Heart left ventricle (tissue), 16 donors: ENCODE measurements around the gene MPPE1. TPM values are rescaled to one million over a fixed set of nuclear protein-coding genes. Genes with fewer than 3 reads are reported as not detected.

Experiments
- ATAC-seq, 4 donors: fragments of 200-7000 bp; cut with Tn5 transposase; one replicate each; pipeline ENCODE4 v1.9.1; 2020 to 2022; ENCODE audit warnings: moderate library complexity in 4 of 4, mild to moderate bottlenecking in 3 of 4, moderate number of reproducible peaks in 1 of 4
- DNase-seq, 5 donors: peaks; one replicate each; pipeline ENCODE4 v3.0.0-alpha.2; 2020
- H3K27ac ChIP-seq, 12 donors: fragments of 200-600 bp; sonication (generic) in 4 of 12; one replicate each; pipeline versions ENCODE4 v1.5.0 to v1.8.0; 2016 to 2022; ENCODE audit warnings: mild to moderate bottlenecking in 2 of 12
- H3K27me3 ChIP-seq, 9 donors: fragments of 200-600 bp; sonication (generic) in 2 of 9; one replicate each; pipeline versions ENCODE4 v1.5.1 to v1.8.0; 2016 to 2022; ENCODE audit warnings: mild to moderate bottlenecking in 3 of 9
- H3K36me3 ChIP-seq, 9 donors: fragments of 200-600 bp; sonication (generic) in 2 of 9; one replicate each; pipeline versions ENCODE4 v1.5.0 to v1.8.0; 2018 to 2022; ENCODE audit warnings: mild to moderate bottlenecking in 2 of 9
- H3K4me1 ChIP-seq, 12 donors: fragments of 200-600 bp; sonication (generic) in 4 of 12; one replicate each; pipeline versions ENCODE4 v1.5.0 to v1.8.0; 2016 to 2022; ENCODE audit warnings: mild to moderate bottlenecking in 3 of 12
- H3K4me3 ChIP-seq, 12 donors: fragments of 200-600 bp; sonication (generic) in 4 of 12; one replicate each; pipeline versions ENCODE4 v1.5.0 to v1.8.0; 2017 to 2022; ENCODE audit warnings: mild to moderate bottlenecking in 9 of 12, moderate library complexity in 4 of 12
- H3K9me3 ChIP-seq, 12 donors: fragments of 200-600 bp; sonication (generic) in 4 of 12; one replicate each; pipeline versions ENCODE4 v1.5.0 to v1.8.0; 2016 to 2022; ENCODE audit warnings: mild to moderate bottlenecking in 1 of 12
- POLR2A ChIP-seq, 2 donors: fragments of 450-650 bp; IDR thresholded peaks; one replicate each; pipeline ENCODE4 v1.6.1; 2017; ENCODE audit warnings: antibody characterized with exemption in 2 of 2, mild to moderate bottlenecking in 2 of 2, moderate library complexity in 2 of 2
- WGBS, 4 donors: extraction: QIAGEN DNeasy Blood & Tissue Kit in 2 of 4; methylation state at CpG; one replicate each; pipeline versions ENCODE4 v1.1.5 to v1.1.7; 2013 to 2018; 5-methylcytosine and 5-hydroxymethylcytosine counted together
- intact Hi-C, 10 donors: fragments of 100-400 bp; cut with DNase I; formaldehyde crosslinking; loops; one replicate each; pipeline versions ENCODE4 v1.11.1 to v1.14.2; 2022
- polyA plus RNA-seq, 2 donors: library from polyadenylated mRNA; stranded (reverse); fragments of 200-250 nt; gene quantifications; one replicate each; pipeline ENCODE4 v1.2.3, GENCODE V29; 2013
- total RNA-seq, 9 donors: library from RNA; depleted of rRNA in 2 of 9; stranded (reverse); fragments of >200 nt in 2 of 9; fragmentation: NEBNext Ultra II Directional in 3 of 9; extraction: Animal tissue kit (Norgen Biotek cat#: 25700) in 3 of 9; gene quantifications; one replicate each; pipeline versions ENCODE4 v1.1.0 to v1.2.4, GENCODE V29; 2016 to 2023
- TF ChIP-seq, protein P1 (sequence below), 12 donors: fragments of 200-600 bp; sonication (generic) in 4 of 12; IDR thresholded peaks; one replicate each; pipeline versions ENCODE4 v1.5.0 to v1.8.0; 2018 to 2022; ENCODE audit warnings: antibody characterized with exemption in 12 of 12, mild to moderate bottlenecking in 5 of 12
- donor health status: ischemic (EF 13 %, LVEDD 7.1; RV severe dilation, severe dysfunction).
- donor health status: healthy with polysubstance abuse.
- donor health status: DM: no; HTN: yes; CAD: no.
- donor health status: DM: no; HTN: no; CAD: no.
- donor health status: ischemic (EF 25% LVEDD 6.9; RV normal size, moderate dysfunction).
- donor health status: ischemic (EF 25% LVEDD 5.7; RV mildly dilated, moderate dysfunction).
- donor health status: healthy.
- donor health status: DM: yes; HTN: yes; CAD: no.
- donor health status: ischemic (EF 35%, LVEDD 5.7; RV mildly dilated, moderate dysfunction).
- donor health status: nonischemic (EF 11% LVEDD 7.7; RV severe dilation, severe dysfunction).
- donor health status: DM: yes; HTN: yes; CAD: no.
- donor health status: PGD.
- donor health status: ischemic (EF 29% LVEDD 5.4; RV normal size, mild dysfunction).
- donor health status: nonischemic (EF 23%, LVEDD 6.1; RV moderate dilation, normal function).

The MPPE1 gene
- total and polyA plus RNA-seq, 11 donors: 17.8 to 45.5 (median 29.6) TPM

DNA sequence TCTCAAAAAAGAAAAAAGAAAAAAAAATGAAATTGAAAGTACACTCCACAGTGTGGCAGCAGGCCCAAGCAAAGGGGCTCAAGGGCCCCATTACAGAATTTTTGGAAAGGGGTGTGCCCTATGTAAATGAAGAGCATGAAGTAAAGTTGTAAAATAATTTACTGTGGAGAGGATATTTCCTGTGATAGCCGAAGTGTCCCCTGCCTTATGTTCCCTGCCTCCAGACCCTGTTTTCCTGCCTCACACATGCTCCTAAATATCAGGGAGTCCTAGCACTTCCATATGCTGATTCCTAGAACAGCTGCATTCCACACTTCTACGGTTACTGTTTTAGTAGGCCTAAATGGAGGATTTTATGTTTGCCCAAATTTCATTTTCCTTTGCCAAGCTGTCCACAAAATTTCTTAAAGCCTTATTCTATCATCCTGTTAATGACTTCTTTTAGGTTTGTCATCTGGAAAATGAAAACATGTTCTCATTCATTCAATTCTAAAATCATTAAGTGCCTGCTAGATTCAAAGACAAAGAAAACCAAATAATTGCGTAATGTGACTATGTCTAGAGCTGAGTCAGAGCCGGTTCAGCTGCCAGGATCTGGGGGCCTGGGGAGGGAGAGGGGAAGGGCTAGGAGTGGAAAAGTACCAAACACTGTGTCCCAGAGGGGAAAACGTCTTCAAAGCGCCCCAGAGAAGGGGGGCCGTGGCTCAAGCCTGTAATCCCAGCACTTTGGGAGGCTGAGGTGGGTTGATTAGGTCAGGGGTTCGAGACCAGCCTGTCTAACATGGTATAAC is 47.3 kb upstream of the MPPE1 start:
- Histone ChIP-seq H3K4me1 (peaks cover 0 to 12% (median 0%) of the 10 kb centered on the region in 12 donors), H3K27me3 (no peaks in the 10 kb centered on the region), H3K4me3 (no peak overlapping the region), H3K27ac (peak overlapping the region in 2 of 12 donors; percentile 60 to 85), H3K9me3 (peaks cover 0 to 16% (median 0%) of the 10 kb centered on the region in 12 donors), H3K36me3 (no peaks in the 10 kb centered on the region)
- TF ChIP-seq POLR2A (IDR thresholded peaks at IDR 0.05): no peak
- TF ChIP-seq, protein P1, sequence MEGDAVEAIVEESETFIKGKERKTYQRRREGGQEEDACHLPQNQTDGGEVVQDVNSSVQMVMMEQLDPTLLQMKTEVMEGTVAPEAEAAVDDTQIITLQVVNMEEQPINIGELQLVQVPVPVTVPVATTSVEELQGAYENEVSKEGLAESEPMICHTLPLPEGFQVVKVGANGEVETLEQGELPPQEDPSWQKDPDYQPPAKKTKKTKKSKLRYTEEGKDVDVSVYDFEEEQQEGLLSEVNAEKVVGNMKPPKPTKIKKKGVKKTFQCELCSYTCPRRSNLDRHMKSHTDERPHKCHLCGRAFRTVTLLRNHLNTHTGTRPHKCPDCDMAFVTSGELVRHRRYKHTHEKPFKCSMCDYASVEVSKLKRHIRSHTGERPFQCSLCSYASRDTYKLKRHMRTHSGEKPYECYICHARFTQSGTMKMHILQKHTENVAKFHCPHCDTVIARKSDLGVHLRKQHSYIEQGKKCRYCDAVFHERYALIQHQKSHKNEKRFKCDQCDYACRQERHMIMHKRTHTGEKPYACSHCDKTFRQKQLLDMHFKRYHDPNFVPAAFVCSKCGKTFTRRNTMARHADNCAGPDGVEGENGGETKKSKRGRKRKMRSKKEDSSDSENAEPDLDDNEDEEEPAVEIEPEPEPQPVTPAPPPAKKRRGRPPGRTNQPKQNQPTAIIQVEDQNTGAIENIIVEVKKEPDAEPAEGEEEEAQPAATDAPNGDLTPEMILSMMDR (IDR thresholded peaks at IDR 0.05): no peak
- WGBS, 4 donors: 50 to 60% (median 54%) methylated on average over 8 of the region's 8 CpGs
- ATAC-seq (peak in 1 of 4 donors; percentile 83), DNase-seq (peak in 2 of 5 donors; percentile 68 to 76)
- intact Hi-C loops: loop anchor here in 1 of 10 donors (2.0 kb wide), 1 partner anchor 17 kb away; no protein-coding TSS in a partner anchor

DNA sequence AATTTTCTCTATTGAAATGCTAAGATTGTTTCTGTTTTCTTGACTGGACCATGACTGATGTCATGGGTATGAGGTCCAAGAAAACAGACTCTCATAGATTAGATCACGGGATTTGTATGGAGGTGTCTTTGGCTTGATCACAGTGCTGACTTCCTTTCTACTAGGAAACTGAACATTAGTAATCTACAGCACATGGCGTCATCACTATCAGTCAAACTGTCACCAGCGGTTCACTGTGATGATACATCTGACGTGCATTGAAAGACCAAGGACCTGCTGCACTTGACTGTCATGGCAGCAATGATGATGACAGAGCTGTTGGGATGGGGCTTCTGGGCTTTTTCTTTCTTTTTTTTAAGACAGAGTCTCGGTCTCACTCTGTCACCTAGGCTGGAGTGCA is 45.0 kb upstream of the MPPE1 start:
- H3K36me3 ChIP-seq: no peaks in the 10 kb centered on the region
- no peak for DNase-seq
- H3K9me3 ChIP-seq: peaks cover 0 to 16% (median 0%) of the 10 kb centered on the region in 12 donors
- intact Hi-C loops: no loop called here
- no peaks in the 10 kb centered on the region for H3K27me3 ChIP-seq
- TF ChIP-seq, protein P1 (IDR thresholded peaks at IDR 0.05): no peak
- TF ChIP-seq POLR2A (IDR thresholded peaks at IDR 0.05): no peak
- 65 to 74% (median 70%) methylated on average over 5 of the region's 5 CpGs for WGBS, 4 donors
- H3K27ac ChIP-seq: peak overlapping the region in 1 of 12 donors; percentile 51
- ATAC-seq: no peak
- H3K4me3 ChIP-seq: no peak overlapping the region
- H3K4me1 ChIP-seq: peaks cover 0 to 12% (median under 1%) of the 10 kb centered on the region in 12 donors

DNA sequence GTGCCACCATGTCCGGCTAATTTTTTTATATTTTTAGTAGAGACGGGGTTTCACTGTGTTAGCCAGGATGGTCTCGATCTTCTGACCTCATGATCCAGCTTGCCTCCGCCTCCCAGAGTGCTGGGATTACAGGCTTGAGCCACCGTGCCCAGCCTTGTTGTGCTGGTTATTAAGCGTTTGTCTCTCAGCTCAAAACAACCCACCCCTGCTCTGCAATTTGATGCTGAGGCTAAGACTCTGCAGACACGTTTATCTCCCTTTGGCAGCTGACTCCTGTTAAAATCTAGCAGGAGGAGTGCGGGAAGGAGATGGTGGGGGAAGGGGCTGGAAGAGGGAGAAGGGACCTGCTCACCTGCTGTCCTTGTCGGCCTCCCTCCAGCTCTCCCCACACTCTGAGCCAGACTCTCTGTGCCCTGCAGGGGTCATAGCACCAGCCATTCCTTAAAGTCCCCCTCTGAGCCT is 43.3 kb upstream of the MPPE1 start:
- H3K4me1 ChIP-seq: peaks cover 0 to 25% (median 11%) of the 10 kb centered on the region in 12 donors
- intact Hi-C loops: no loop called here
- ATAC-seq (no peak), DNase-seq (no peak)
- no peak overlapping the region for H3K27ac ChIP-seq
- TF ChIP-seq, protein P1 (IDR thresholded peaks at IDR 0.05): no peak
- no peak for TF ChIP-seq POLR2A (IDR thresholded peaks at IDR 0.05)
- no peaks in the 10 kb centered on the region for H3K27me3 ChIP-seq
- WGBS, 4 donors: 69 to 75% (median 73%) methylated on average over 9 of the region's 9 CpGs
- H3K4me3 ChIP-seq: no peak overlapping the region
- H3K9me3 ChIP-seq: peaks cover 0 to under 1% (median 0%) of the 10 kb centered on the region in 12 donors
- no peaks in the 10 kb centered on the region for H3K36me3 ChIP-seq

DNA sequence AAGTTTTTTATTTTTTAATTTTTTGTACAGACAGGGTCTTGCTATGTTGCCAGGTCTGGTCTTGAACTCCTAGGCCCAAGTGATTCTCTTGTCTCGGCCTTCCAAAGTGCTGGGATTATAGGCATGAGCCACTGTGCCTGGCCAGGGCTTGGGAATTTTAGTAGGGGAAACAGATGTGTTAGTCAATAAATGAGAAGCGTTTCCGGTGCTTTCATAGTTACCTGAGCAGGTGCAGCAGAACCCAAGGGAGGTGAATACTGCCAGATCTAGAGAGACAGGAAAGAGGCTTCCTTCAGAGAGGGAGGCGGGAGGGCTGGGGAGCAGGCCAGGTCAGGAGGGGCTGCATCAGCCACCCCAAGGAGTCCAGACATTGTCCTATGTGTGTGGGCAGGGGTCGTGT is 42.7 kb upstream of the MPPE1 start:
- WGBS, 4 donors: 78 to 88% (median 82%) methylated on average over 5 of the region's 5 CpGs
- H3K4me1 ChIP-seq: peaks cover 0 to 31% (median 13%) of the 10 kb centered on the region in 12 donors
- H3K36me3 ChIP-seq: no peaks in the 10 kb centered on the region
- DNase-seq: no peak
- H3K27me3 ChIP-seq: no peaks in the 10 kb centered on the region
- H3K27ac ChIP-seq: no peak overlapping the region
- no peak for ATAC-seq
- H3K9me3 ChIP-seq: no peaks in the 10 kb centered on the region
- TF ChIP-seq, protein P1 (IDR thresholded peaks at IDR 0.05): no peak
- TF ChIP-seq POLR2A (IDR thresholded peaks at IDR 0.05): no peak
- intact Hi-C loops: no loop called here
- no peak overlapping the region for H3K4me3 ChIP-seq
